HEK293 (cell line): ENCODE measurements around the gene ZNF576.

Source experiments
- ELK4 ChIP-seq: IDR thresholded peaks from 2 replicates; pipeline ENCODE4 v1.6.1; 2011; ENCODE audit warnings: mild to moderate bottlenecking, low read depth, low read length, borderline replicate concordance
- KLF16 ChIP-seq: fragments of 450-650 bp; formaldehyde crosslinking; IDR thresholded peaks from 2 replicates; pipeline ENCODE4 v1.5.1; 2017; ENCODE audit warnings: missing biosample characterization, missing genetic modification characterization
- KLF8 ChIP-seq: fragments of 450-650 bp; formaldehyde crosslinking; IDR thresholded peaks from 2 replicates; pipeline ENCODE4 v1.5.1; 2016; ENCODE audit warnings: missing biosample characterization, missing genetic modification characterization
- SCRT1 ChIP-seq: fragments of 450-650 bp; formaldehyde crosslinking; IDR thresholded peaks from 2 replicates; pipeline ENCODE4 v1.5.1; 2016; ENCODE audit warnings: missing biosample characterization, missing genetic modification characterization, borderline replicate concordance
- SCRT2 ChIP-seq: fragments of 450-650 bp; formaldehyde crosslinking; IDR thresholded peaks from 2 replicates; pipeline ENCODE4 v1.5.1; 2016; ENCODE audit warnings: missing biosample characterization, missing genetic modification characterization
- ZBTB7A ChIP-seq: fragments of 450-650 bp; formaldehyde crosslinking; IDR thresholded peaks from 2 replicates; pipeline ENCODE4 v1.5.1; 2016; ENCODE audit warnings: low read depth, missing biosample characterization, missing genetic modification characterization
- ZNF140 ChIP-seq: fragments of 450-650 bp; formaldehyde crosslinking; IDR thresholded peaks from 2 replicates; pipeline ENCODE4 v1.5.1; 2016; ENCODE audit warnings: missing biosample characterization, missing genetic modification characterization
- ZNF324 ChIP-seq: fragments of 450-650 bp; formaldehyde crosslinking; IDR thresholded peaks from 2 replicates; pipeline ENCODE4 v1.5.1; 2016; ENCODE audit warnings: missing biosample characterization, missing genetic modification characterization
- ZNF391 ChIP-seq: fragments of 450-650 bp; formaldehyde crosslinking; IDR thresholded peaks from 2 replicates; pipeline ENCODE4 v1.5.1; 2016; ENCODE audit warnings: low read depth, missing biosample characterization, missing genetic modification characterization, borderline replicate concordance
- ZNF449 ChIP-seq: fragments of 450-650 bp; formaldehyde crosslinking; IDR thresholded peaks from 2 replicates; pipeline ENCODE4 v1.5.1; 2017; ENCODE audit warnings: missing biosample characterization, mild to moderate bottlenecking, missing genetic modification characterization, moderate library complexity
- ZNF529 ChIP-seq: fragments of 450-650 bp; formaldehyde crosslinking; IDR thresholded peaks from 2 replicates; pipeline ENCODE4 v1.5.1; 2017; ENCODE audit warnings: missing genetic modification characterization, missing biosample characterization; ENCODE audit not compliant: insufficient replicate concordance
- ZNF558 ChIP-seq: fragments of 450-650 bp; formaldehyde crosslinking; IDR thresholded peaks from 2 replicates; pipeline ENCODE4 v1.5.1; 2016; ENCODE audit warnings: missing biosample characterization, missing genetic modification characterization
- TF ChIP-seq, protein P1 (sequence below): fragments of 450-650 bp; formaldehyde crosslinking; IDR thresholded peaks from 2 replicates; pipeline ENCODE4 v1.5.1; 2016; ENCODE audit warnings: missing biosample characterization, missing genetic modification characterization
- TF ChIP-seq, protein P2 (sequence below): fragments of 450-650 bp; formaldehyde crosslinking; IDR thresholded peaks from 2 replicates; pipeline ENCODE4 v1.5.1; 2016; ENCODE audit warnings: missing biosample characterization, missing genetic modification characterization, borderline replicate concordance
- TF ChIP-seq, protein P3 (sequence below): fragments of 450-650 bp; IDR thresholded peaks from 2 replicates; pipeline ENCODE4 v1.5.1; 2018; ENCODE audit warnings: missing biosample characterization, mild to moderate bottlenecking, missing genetic modification characterization

ZNF576 gene

GRCh38 chr19:43638995-43639518 is 42.7 kb downstream of the ZNF576 start (continued):
- TF ChIP-seq ZNF449 (tag by site-specific recombination) (no peak), SCRT2 (tag by site-specific recombination) (no peak), ZBTB7A (tag by site-specific recombination) (0 out of 2 replicates have a peak, but pooled peaks have one; percentile 35), ELK4 (no peak), ZNF391 (peak; percentile 73; the same call in 1 of the 2 replicates), ZNF324 (peak; percentile 14; the same call in 1 of the 2 replicates), ZNF140 (tag by site-specific recombination) (no peak), ZNF529 (tag by site-specific recombination) (no peak), ZNF558 (tag by site-specific recombination) (no peak), SCRT1 (no peak), KLF8 (peak; percentile 30; the same call in 1 of the 2 replicates), KLF16 (tag by site-specific recombination) (no peak)
- TF ChIP-seq, protein P1, sequence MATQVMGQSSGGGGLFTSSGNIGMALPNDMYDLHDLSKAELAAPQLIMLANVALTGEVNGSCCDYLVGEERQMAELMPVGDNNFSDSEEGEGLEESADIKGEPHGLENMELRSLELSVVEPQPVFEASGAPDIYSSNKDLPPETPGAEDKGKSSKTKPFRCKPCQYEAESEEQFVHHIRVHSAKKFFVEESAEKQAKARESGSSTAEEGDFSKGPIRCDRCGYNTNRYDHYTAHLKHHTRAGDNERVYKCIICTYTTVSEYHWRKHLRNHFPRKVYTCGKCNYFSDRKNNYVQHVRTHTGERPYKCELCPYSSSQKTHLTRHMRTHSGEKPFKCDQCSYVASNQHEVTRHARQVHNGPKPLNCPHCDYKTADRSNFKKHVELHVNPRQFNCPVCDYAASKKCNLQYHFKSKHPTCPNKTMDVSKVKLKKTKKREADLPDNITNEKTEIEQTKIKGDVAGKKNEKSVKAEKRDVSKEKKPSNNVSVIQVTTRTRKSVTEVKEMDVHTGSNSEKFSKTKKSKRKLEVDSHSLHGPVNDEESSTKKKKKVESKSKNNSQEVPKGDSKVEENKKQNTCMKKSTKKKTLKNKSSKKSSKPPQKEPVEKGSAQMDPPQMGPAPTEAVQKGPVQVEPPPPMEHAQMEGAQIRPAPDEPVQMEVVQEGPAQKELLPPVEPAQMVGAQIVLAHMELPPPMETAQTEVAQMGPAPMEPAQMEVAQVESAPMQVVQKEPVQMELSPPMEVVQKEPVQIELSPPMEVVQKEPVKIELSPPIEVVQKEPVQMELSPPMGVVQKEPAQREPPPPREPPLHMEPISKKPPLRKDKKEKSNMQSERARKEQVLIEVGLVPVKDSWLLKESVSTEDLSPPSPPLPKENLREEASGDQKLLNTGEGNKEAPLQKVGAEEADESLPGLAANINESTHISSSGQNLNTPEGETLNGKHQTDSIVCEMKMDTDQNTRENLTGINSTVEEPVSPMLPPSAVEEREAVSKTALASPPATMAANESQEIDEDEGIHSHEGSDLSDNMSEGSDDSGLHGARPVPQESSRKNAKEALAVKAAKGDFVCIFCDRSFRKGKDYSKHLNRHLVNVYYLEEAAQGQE (tag by site-specific recombination) = no peak; the same call in 1 of the 2 replicates
- TF ChIP-seq, protein P2, sequence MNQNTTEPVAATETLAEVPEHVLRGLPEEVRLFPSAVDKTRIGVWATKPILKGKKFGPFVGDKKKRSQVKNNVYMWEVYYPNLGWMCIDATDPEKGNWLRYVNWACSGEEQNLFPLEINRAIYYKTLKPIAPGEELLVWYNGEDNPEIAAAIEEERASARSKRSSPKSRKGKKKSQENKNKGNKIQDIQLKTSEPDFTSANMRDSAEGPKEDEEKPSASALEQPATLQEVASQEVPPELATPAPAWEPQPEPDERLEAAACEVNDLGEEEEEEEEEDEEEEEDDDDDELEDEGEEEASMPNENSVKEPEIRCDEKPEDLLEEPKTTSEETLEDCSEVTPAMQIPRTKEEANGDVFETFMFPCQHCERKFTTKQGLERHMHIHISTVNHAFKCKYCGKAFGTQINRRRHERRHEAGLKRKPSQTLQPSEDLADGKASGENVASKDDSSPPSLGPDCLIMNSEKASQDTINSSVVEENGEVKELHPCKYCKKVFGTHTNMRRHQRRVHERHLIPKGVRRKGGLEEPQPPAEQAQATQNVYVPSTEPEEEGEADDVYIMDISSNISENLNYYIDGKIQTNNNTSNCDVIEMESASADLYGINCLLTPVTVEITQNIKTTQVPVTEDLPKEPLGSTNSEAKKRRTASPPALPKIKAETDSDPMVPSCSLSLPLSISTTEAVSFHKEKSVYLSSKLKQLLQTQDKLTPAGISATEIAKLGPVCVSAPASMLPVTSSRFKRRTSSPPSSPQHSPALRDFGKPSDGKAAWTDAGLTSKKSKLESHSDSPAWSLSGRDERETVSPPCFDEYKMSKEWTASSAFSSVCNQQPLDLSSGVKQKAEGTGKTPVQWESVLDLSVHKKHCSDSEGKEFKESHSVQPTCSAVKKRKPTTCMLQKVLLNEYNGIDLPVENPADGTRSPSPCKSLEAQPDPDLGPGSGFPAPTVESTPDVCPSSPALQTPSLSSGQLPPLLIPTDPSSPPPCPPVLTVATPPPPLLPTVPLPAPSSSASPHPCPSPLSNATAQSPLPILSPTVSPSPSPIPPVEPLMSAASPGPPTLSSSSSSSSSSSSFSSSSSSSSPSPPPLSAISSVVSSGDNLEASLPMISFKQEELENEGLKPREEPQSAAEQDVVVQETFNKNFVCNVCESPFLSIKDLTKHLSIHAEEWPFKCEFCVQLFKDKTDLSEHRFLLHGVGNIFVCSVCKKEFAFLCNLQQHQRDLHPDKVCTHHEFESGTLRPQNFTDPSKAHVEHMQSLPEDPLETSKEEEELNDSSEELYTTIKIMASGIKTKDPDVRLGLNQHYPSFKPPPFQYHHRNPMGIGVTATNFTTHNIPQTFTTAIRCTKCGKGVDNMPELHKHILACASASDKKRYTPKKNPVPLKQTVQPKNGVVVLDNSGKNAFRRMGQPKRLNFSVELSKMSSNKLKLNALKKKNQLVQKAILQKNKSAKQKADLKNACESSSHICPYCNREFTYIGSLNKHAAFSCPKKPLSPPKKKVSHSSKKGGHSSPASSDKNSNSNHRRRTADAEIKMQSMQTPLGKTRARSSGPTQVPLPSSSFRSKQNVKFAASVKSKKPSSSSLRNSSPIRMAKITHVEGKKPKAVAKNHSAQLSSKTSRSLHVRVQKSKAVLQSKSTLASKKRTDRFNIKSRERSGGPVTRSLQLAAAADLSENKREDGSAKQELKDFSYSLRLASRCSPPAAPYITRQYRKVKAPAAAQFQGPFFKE (tag by site-specific recombination) = no peak
- TF ChIP-seq, protein P3, sequence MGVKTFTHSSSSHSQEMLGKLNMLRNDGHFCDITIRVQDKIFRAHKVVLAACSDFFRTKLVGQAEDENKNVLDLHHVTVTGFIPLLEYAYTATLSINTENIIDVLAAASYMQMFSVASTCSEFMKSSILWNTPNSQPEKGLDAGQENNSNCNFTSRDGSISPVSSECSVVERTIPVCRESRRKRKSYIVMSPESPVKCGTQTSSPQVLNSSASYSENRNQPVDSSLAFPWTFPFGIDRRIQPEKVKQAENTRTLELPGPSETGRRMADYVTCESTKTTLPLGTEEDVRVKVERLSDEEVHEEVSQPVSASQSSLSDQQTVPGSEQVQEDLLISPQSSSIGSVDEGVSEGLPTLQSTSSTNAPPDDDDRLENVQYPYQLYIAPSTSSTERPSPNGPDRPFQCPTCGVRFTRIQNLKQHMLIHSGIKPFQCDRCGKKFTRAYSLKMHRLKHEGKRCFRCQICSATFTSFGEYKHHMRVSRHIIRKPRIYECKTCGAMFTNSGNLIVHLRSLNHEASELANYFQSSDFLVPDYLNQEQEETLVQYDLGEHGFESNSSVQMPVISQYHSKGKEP (tag by site-specific recombination) = no peak
- TF ChIP-seq, all 188 proteins: peak for 40
